Posterior cingulate gyrus (tissue), 11 donors: ENCODE results near the gene SYTL4.
A peak's percentile ranks its signal among the peaks of the same experiment; 100 is the strongest.
"Not testable (repeated sequence)": the region's sequence is repeated elsewhere in the genome, so short reads cannot be mapped to it uniquely, and the experiment has no call there.

Experiments used
- DNase-seq, 10 donors: peaks; one replicate each; pipeline versions ENCODE4 v3.0.0 to v3.0.0-alpha.2; 2020 to 2021; ENCODE audit warnings: mixed read lengths in 3 of 10
- intact Hi-C: fragments of 100-400 bp; cut with DNase I; formaldehyde crosslinking; loops from one replicate; pipeline ENCODE4 v1.15.1; 2023

SYTL4 gene

GRCh38 chrX:100731441-100732281 lies at the start of gene SYTL4:
Gene SYTL4 (minus strand): TSS chrX:100732121. CDS start chrX:100702037, 30,084 bp downstream.
- intact Hi-C loops: no loop called here
- DNase-seq: peak in 4 of 10 donors; percentile 11 to 82 (median 68)

- intact Hi-C loops: loop anchor here (5.0 kb wide), 1 partner anchor 97 kb away; no protein-coding TSS in a partner anchor
- not testable (repeated sequence) for DNase-seq
Observed at GRCh38 chrX:100769439-100769838, 37.5 kb upstream of the SYTL4 start.

- intact Hi-C loops: loop anchor here (1.0 to 5.0 kb wide), 2 partner anchors 84 to 97 kb away; no protein-coding TSS in a partner anchor
- DNase-seq: peak in 7 of 10 donors; percentile 28 to 84 (median 51)
Observed at GRCh38 chrX:100768679-100769338, 36.9 kb upstream of the SYTL4 start.

GRCh38 chrX:100750883-100751282 lies 19.0 kb upstream of the SYTL4 start:
- no peak for DNase-seq
- intact Hi-C loops: no loop called here

- DNase-seq: no peak
Observed at GRCh38 chrX:100748108-100748507, 16.2 kb upstream of the SYTL4 start.

GRCh38 chrX:100747703-100748102 lies 15.8 kb upstream of the SYTL4 start:
- intact Hi-C loops: no loop called here
- DNase-seq: no peak

More at GRCh38 chrX:100748108-100748507, 16.2 kb upstream of the SYTL4 start:
- intact Hi-C loops: no loop called here

GRCh38 chrX:100747090-100747489 lies 15.2 kb upstream of the SYTL4 start:
- intact Hi-C loops: no loop called here
- DNase-seq: no peak

GRCh38 chrX:100745806-100746537 lies 14.1 kb upstream of the SYTL4 start:
- intact Hi-C loops: no loop called here
- no peak for DNase-seq

- intact Hi-C loops: no loop called here
Observed at GRCh38 chrX:100745205-100745604, 13.3 kb upstream of the SYTL4 start.

GRCh38 chrX:100743009-100743607 lies 11.2 kb upstream of the SYTL4 start:
- DNase-seq: no peak
- intact Hi-C loops: no loop called here

More at GRCh38 chrX:100745205-100745604, 13.3 kb upstream of the SYTL4 start:
- DNase-seq: no peak

- DNase-seq, intact Hi-C loops: not testable (repeated sequence)
Observed at GRCh38 chrX:100724006-100724405, 7.9 kb downstream of the SYTL4 start.

GRCh38 chrX:100721328-100721727 lies 10.6 kb downstream of the SYTL4 start:
- no peak for DNase-seq
- intact Hi-C loops: no loop called here

- intact Hi-C loops: no loop called here
- no peak for DNase-seq
Observed at GRCh38 chrX:100720301-100720700, 11.6 kb downstream of the SYTL4 start.

GRCh38 chrX:100719139-100719538 lies 12.8 kb downstream of the SYTL4 start:
- intact Hi-C loops: no loop called here
- no peak for DNase-seq

GRCh38 chrX:100717363-100717762 lies 14.6 kb downstream of the SYTL4 start:
- no peak for DNase-seq

GRCh38 chrX:100710816-100711215 lies 21.1 kb downstream of the SYTL4 start:
- DNase-seq: no peak
- intact Hi-C loops: no loop called here

More at GRCh38 chrX:100717363-100717762, 14.6 kb downstream of the SYTL4 start:
- intact Hi-C loops: no loop called here

- intact Hi-C loops: no loop called here
- DNase-seq: no peak
Observed at GRCh38 chrX:100704581-100705203, 27.2 kb downstream of the SYTL4 start.

GRCh38 chrX:100700809-100701208 lies 31.1 kb downstream of the SYTL4 start:
- no peak for DNase-seq
- intact Hi-C loops: no loop called here

GRCh38 chrX:100698551-100698950 lies 33.4 kb downstream of the SYTL4 start:
- DNase-seq: no peak
- intact Hi-C loops: no loop called here
